Measurements from ENCODE around the gene KCNJ1.

Gene KCNJ1

DNA sequence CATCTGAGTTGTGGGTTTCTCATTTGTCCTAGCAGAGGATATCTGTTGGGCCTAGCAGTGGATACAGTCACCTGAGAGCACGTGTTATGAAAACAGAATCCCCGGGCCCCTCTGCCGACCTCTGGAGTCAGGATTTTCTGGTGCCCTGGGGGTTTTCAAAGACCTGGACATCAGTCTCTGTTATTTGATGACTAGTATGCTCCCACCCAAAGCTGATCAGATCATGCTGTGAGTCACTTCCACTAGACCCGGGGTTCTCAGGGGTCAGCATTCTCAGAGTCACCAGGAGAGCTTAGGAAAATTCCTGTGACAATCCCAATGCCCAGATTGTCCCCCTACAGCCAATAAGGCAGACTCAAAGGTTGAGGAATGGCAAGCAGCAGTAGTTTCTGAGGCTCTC, 38.7 kb downstream of the KCNJ1 start:
- Mint-ChIP-seq H3K27me3 (peaks cover 1% of the 10 kb centered on the region), H3K4me3 (no peak overlapping the region), H3K4me1 (peaks cover 27% of the 10 kb centered on the region), H3K9me3 (no peaks in the 10 kb centered on the region), H3K27ac (no peak overlapping the region), H3K36me3 (no peaks in the 10 kb centered on the region)

DNA sequence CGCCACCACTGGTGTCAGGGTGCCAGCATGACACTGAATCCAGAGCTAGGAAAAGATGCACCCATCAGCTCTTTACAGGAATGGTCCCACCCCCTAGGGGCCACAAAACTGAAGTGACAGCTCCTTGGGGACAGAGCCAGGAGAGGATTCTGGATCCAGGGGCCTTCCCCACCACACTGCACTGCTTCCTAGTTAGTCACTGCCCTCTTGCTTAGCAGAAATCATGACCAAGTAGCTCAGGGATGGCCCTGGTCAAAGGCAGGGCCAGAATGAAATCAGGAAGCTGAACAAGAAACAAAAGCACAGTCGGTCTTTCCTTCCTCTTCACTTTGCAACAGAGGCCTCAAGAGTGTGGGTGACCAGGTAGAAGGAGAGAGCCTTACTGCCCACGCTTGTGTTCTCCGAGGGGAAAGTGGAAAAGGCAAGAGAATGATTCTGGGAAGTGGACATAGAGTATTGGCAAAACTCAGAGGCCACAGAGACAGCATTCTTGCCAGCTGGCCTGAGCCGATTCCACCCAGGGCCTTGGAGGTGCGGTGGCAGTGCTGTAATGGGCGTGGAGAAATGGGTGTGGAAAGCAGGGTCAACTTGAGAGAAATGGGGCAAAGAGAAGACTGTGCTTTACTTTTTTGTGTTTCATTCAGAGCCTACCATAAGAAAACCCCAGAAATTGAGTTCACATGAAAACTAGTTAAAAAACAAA, 39.8 kb downstream of the KCNJ1 start:
- Mint-ChIP-seq H3K36me3 (peaks cover 3% of the 10 kb centered on the region), H3K27ac (peak overlapping the region; percentile 26), H3K4me3 (no peak overlapping the region)

GRCh38 chr11:128825050-128825784, 41.9 kb downstream of the KCNJ1 start:
- H3K36me3 Mint-ChIP-seq = peaks cover 6% of the 10 kb centered on the region
- H3K27me3 Mint-ChIP-seq = peaks cover 1% of the 10 kb centered on the region
- H3K9me3 Mint-ChIP-seq = no peaks in the 10 kb centered on the region
- peaks cover 22% of the 10 kb centered on the region for H3K4me1 Mint-ChIP-seq
- no peak overlapping the region for H3K4me3 Mint-ChIP-seq
- peak overlapping the region; percentile 14 for H3K27ac Mint-ChIP-seq

More for the DNA sequence above, 39.8 kb downstream of the KCNJ1 start:
- no peaks in the 10 kb centered on the region for H3K9me3 Mint-ChIP-seq
- H3K4me1 Mint-ChIP-seq = peaks cover 30% of the 10 kb centered on the region
- peaks cover 1% of the 10 kb centered on the region for H3K27me3 Mint-ChIP-seq

GRCh38 chr11:128824191-128825049, 42.7 kb downstream of the KCNJ1 start:
- Mint-ChIP-seq H3K36me3 (peaks cover 6% of the 10 kb centered on the region), H3K9me3 (no peaks in the 10 kb centered on the region), H3K4me1 (peaks cover 14% of the 10 kb centered on the region), H3K4me3 (no peak overlapping the region), H3K27me3 (peaks cover 1% of the 10 kb centered on the region), H3K27ac (no peak overlapping the region)

GRCh38 chr11:128823753-128824152, 43.3 kb downstream of the KCNJ1 start:
- no peak overlapping the region for H3K27ac Mint-ChIP-seq
- H3K9me3 Mint-ChIP-seq = no peaks in the 10 kb centered on the region
- no peak overlapping the region for H3K4me3 Mint-ChIP-seq
- H3K4me1 Mint-ChIP-seq = peaks cover 12% of the 10 kb centered on the region
- peaks cover 9% of the 10 kb centered on the region for H3K36me3 Mint-ChIP-seq
- H3K27me3 Mint-ChIP-seq = peaks cover 1% of the 10 kb centered on the region

- H3K9me3 Mint-ChIP-seq = no peaks in the 10 kb centered on the region
- H3K4me3 Mint-ChIP-seq = no peak overlapping the region
- H3K27ac Mint-ChIP-seq = no peak overlapping the region
- H3K4me1 Mint-ChIP-seq = peaks cover 12% of the 10 kb centered on the region
- H3K27me3 Mint-ChIP-seq = peaks cover 1% of the 10 kb centered on the region
- peaks cover 11% of the 10 kb centered on the region for H3K36me3 Mint-ChIP-seq
Observed at GRCh38 chr11:128822130-128822529, 45.0 kb downstream of the KCNJ1 start.

DNA sequence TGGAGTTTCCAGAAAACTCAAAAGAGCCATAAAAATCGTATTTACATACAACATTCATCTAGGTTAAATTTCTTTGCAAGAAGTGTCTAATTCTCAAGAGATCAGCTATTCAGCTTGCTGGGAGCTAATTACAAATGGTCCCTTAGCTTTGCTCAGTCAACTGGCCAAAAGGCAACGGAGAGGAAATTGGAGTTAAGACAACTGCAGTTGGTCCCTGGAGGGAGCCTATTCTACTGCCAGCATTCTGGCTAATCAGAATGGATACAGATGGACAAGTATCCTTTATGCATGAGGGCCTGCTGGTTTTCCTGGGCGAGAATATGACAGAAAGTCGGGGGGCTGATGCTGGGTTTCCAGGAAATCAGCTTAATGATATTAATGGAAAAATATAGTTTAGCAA, 45.5 kb downstream of the KCNJ1 start:
- H3K27me3 Mint-ChIP-seq = peaks cover 1% of the 10 kb centered on the region
- no peak overlapping the region for H3K4me3 Mint-ChIP-seq
- H3K27ac Mint-ChIP-seq = no peak overlapping the region

GRCh38 chr11:128819198-128819597, 47.9 kb downstream of the KCNJ1 start:
- H3K36me3 Mint-ChIP-seq = peaks cover 12% of the 10 kb centered on the region
- H3K4me3 Mint-ChIP-seq = no peak overlapping the region
- H3K27ac Mint-ChIP-seq = no peak overlapping the region
- no peaks in the 10 kb centered on the region for H3K9me3 Mint-ChIP-seq
- peaks cover 12% of the 10 kb centered on the region for H3K4me1 Mint-ChIP-seq
- peaks cover 1% of the 10 kb centered on the region for H3K27me3 Mint-ChIP-seq

More for the DNA sequence above, 45.5 kb downstream of the KCNJ1 start:
- Mint-ChIP-seq H3K4me1 (peaks cover 12% of the 10 kb centered on the region), H3K9me3 (no peaks in the 10 kb centered on the region), H3K36me3 (peaks cover 12% of the 10 kb centered on the region)

GRCh38 chr11:128814856-128815705, 52.0 kb downstream of the KCNJ1 start:
- Mint-ChIP-seq H3K36me3 (peaks cover 9% of the 10 kb centered on the region), H3K4me3 (no peak overlapping the region), H3K27ac (no peak overlapping the region), H3K27me3 (no peaks in the 10 kb centered on the region), H3K9me3 (no peaks in the 10 kb centered on the region), H3K4me1 (no peaks in the 10 kb centered on the region)

DNA sequence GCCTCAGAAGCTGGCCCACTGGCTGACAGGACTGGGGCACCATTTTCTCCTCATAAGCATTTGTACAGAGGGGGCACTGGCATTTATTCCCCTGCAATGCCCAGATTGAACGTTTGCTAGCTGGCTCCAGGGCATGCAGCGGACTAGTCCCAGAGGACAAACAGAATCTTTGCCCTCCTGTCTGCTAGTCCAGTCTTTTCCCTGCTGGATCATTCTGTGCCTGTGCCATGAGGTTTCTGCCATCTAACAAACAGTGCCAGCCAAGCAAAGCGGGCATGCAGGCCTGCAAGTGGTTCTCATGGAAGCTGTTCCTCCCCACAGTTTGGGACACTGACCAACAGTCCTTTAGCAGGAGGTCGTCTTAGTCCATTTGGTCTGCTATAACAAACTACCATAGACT, 53.4 kb downstream of the KCNJ1 start:
- Mint-ChIP-seq H3K4me3 (no peak overlapping the region), H3K27me3 (no peaks in the 10 kb centered on the region), H3K9me3 (no peaks in the 10 kb centered on the region), H3K27ac (no peak overlapping the region), H3K36me3 (peaks cover 9% of the 10 kb centered on the region), H3K4me1 (no peaks in the 10 kb centered on the region)

DNA sequence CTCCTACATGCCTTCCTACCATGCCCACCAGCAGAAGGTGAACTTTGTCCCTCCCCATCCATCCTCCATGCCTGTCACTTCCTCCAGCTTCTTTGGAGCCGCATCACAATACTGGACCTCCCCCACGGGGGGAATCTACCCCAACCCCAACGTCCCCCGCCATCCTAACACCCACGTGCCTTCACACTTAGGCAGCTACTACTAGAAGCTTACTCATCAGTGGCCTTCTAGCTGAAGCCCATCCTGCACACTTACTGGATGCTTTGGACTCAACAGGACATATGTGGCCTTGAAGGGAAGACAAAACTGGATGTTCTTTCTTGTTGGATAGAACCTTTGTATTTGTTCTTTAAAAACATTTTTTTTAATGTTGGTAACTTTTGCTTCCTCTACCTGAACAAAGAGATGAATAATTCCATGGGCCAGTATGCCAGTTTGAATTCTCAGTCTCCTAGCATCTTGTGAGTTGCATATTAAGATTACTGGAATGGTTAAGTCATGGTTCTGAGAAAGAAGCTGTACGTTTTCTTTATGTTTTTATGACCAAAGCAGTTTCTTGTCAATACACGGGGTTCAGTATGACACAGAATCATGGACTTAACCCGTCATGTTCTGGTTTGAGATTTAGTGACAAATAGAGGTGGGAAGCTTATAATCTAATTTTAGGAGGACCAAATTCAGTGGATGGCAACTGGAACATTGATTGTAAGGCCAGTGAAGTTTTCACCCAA, 56.1 kb downstream of the KCNJ1 start:
- H3K36me3 Mint-ChIP-seq = peaks cover 11% of the 10 kb centered on the region
- H3K27ac Mint-ChIP-seq = no peak overlapping the region
- H3K4me1 Mint-ChIP-seq = peaks cover 6% of the 10 kb centered on the region
- no peaks in the 10 kb centered on the region for H3K27me3 Mint-ChIP-seq
- no peaks in the 10 kb centered on the region for H3K9me3 Mint-ChIP-seq
- H3K4me3 Mint-ChIP-seq = no peak overlapping the region

- Mint-ChIP-seq H3K4me1 (peaks cover 6% of the 10 kb centered on the region), H3K9me3 (no peaks in the 10 kb centered on the region), H3K4me3 (no peak overlapping the region), H3K27me3 (no peaks in the 10 kb centered on the region), H3K36me3 (peaks cover 13% of the 10 kb centered on the region), H3K27ac (no peak overlapping the region)
Observed at GRCh38 chr11:128809128-128809527, 58.0 kb downstream of the KCNJ1 start.

DNA sequence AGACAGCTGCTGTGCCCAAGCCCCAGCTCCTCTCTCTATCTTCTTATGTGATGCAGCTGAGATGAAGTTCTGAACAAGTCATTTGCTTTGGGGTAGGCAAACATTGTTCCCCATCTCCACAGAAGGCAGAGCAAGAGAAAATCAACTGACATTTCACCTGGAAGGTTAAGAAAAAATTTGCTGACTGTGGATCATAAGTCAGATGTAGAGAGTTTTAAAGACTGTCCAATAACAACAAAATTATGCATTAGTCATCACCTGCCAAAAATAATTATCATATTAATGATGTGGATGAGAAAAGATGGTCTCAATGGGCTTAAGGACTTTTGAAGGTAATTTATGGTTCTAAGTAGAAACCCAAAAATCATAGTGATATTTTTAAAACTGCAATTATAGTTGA, 59.2 kb downstream of the KCNJ1 start:
- Mint-ChIP-seq H3K4me1 (peaks cover 14% of the 10 kb centered on the region), H3K36me3 (peaks cover 19% of the 10 kb centered on the region), H3K4me3 (no peak overlapping the region), H3K27me3 (no peaks in the 10 kb centered on the region), H3K27ac (no peak overlapping the region), H3K9me3 (no peaks in the 10 kb centered on the region)

DNA sequence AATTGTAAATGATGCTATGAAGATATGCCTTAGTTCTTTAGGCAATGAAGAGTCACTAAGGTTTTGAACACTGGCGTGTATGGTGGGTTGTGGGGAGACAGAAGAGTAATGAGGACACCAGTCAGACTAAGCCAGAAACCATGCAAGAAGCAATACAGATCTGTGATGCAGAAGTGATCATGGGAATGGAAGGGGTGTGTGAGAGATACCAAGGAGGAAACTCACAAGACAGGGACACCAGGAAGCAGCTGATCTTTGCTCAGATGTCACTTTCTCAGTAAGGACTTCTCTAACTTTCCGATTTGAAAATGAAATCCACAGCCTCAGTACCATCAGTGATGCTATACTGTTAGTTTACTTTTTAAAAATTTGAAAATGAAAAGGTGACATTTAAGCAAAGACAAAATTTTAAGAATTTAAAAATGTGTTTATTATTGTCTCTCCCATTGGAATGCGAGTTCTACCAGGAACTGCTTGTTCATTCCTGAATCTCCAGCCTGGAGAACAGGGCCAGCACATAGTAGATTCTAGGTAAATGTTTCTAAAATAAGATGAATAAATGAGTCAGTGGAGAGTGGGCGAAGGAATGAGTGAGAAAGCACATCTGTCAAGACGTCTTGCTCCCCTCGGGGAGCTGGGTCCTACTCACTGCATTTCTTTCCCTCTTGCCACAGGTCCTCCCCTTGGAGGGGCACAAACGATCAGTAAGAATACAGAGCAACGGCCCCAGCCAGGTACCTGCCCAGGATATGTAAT, 60.4 kb downstream of the KCNJ1 start:
- Mint-ChIP-seq H3K4me1 (peaks cover 26% of the 10 kb centered on the region), H3K27me3 (no peaks in the 10 kb centered on the region), H3K27ac (peak overlapping the region; percentile 27), H3K9me3 (no peaks in the 10 kb centered on the region), H3K36me3 (peaks cover 19% of the 10 kb centered on the region), H3K4me3 (no peak overlapping the region)

All from activated naive CD4-positive, alpha-beta T cell treated with anti-CD3 and anti-CD28 coated beads, Interleukin-2, amount 50 U/mL, for 24 hours (primary cell).